Lower lobe of right lung (tissue), 2 donors: ENCODE results near the gene GPD2. TPM values are rescaled to one million over a fixed set of nuclear protein-coding genes. Genes with fewer than 3 reads are reported as not detected.

Source experiments
- ATAC-seq, 2 donors: fragments of 200-7000 bp; cut with Tn5 transposase; one replicate each; pipeline ENCODE4 v1.9.1; 2020 to 2022; ENCODE audit warnings: mild to moderate bottlenecking in 2 of 2, moderate library complexity in 2 of 2
- DNase-seq: peaks from one replicate; pipeline ENCODE4 v3.0.0-alpha.2; 2020
- H3K27ac ChIP-seq: fragments of 200-600 bp; one replicate; pipeline ENCODE4 v1.8.0; 2022
- H3K27me3 ChIP-seq: fragments of 200-600 bp; one replicate; pipeline ENCODE4 v1.8.0; 2022; ENCODE audit warnings: low read depth
- H3K36me3 ChIP-seq: fragments of 200-600 bp; one replicate; pipeline ENCODE4 v1.8.0; 2022; ENCODE audit warnings: mild to moderate bottlenecking
- H3K4me1 ChIP-seq: fragments of 200-600 bp; one replicate; pipeline ENCODE4 v1.8.0; 2022
- H3K4me3 ChIP-seq: fragments of 200-600 bp; one replicate; pipeline ENCODE4 v1.8.0; 2022; ENCODE audit warnings: mild to moderate bottlenecking
- H3K9me3 ChIP-seq: fragments of 200-600 bp; one replicate; pipeline ENCODE4 v1.8.0; 2022
- CTCF ChIP-seq: fragments of 200-600 bp; IDR thresholded peaks from one replicate; pipeline ENCODE4 v1.8.0; 2022; ENCODE audit warnings: antibody characterized with exemption, mild to moderate bottlenecking
- intact Hi-C: fragments of 100-400 bp; cut with DNase I; formaldehyde crosslinking; loops from one replicate; pipeline ENCODE4 v1.11.0; 2022
- total RNA-seq: library from RNA; stranded (reverse); fragmentation: NEBNext Ultra II Directional; extraction: Animal tissue kit (Norgen Biotek cat#: 25700); gene quantifications from one replicate; pipeline ENCODE4 v1.2.1, GENCODE V29; 2021
- donor health status: DM: no; HTN: yes; CAD: no; lungs with severe emphysema.

Gene GPD2
- total RNA-seq, 1 donor from 2014 or later, result 50.4 TPM

GRCh38 chr2:156563994-156564753 lies 128.0 kb downstream of the GPD2 start:
- Histone ChIP-seq H3K27ac (no peak overlapping the region), H3K4me3 (no peak overlapping the region), H3K36me3 (peaks cover 9% of the 10 kb centered on the region), H3K4me1 (no peaks in the 10 kb centered on the region), H3K9me3 (no peaks in the 10 kb centered on the region), H3K27me3 (no peaks in the 10 kb centered on the region)
- no peak for TF ChIP-seq CTCF
- intact Hi-C loops, result no loop called here
- ATAC-seq (no peak), DNase-seq (no peak)

- Histone ChIP-seq H3K9me3 (no peaks in the 10 kb centered on the region), H3K27me3 (no peaks in the 10 kb centered on the region), H3K4me3 (no peak overlapping the region), H3K36me3 (peaks cover 18% of the 10 kb centered on the region), H3K27ac (no peak overlapping the region), H3K4me1 (no peaks in the 10 kb centered on the region)
- TF ChIP-seq CTCF, result no peak
- no peak for DNase-seq
- no peak for ATAC-seq
- intact Hi-C loops, result no loop called here
These were observed 129.0 kb downstream of the GPD2 start for GRCh38 chr2:156565066-156565710.

- H3K4me1 ChIP-seq, result no peaks in the 10 kb centered on the region
- H3K36me3 ChIP-seq, result peaks cover 52% of the 10 kb centered on the region
- no peak overlapping the region for H3K4me3 ChIP-seq
- intact Hi-C loops, result no loop called here
- no peak for DNase-seq
- ATAC-seq, result no peak
- TF ChIP-seq CTCF, result no peak
- H3K9me3 ChIP-seq, result no peaks in the 10 kb centered on the region
- H3K27me3 ChIP-seq, result no peaks in the 10 kb centered on the region
- H3K27ac ChIP-seq, result no peak overlapping the region
These were observed 137.5 kb downstream of the GPD2 start for GRCh38 chr2:156573710-156574109.

- intact Hi-C loops, result no loop called here
- H3K4me3 ChIP-seq, result no peak overlapping the region
- H3K4me1 ChIP-seq, result no peaks in the 10 kb centered on the region
- no peaks in the 10 kb centered on the region for H3K9me3 ChIP-seq
- DNase-seq, result no peak
- H3K36me3 ChIP-seq, result peaks cover 52% of the 10 kb centered on the region
- H3K27me3 ChIP-seq, result no peaks in the 10 kb centered on the region
- H3K27ac ChIP-seq, result no peak overlapping the region
- TF ChIP-seq CTCF, result no peak
- no peak for ATAC-seq
These were observed 137.9 kb downstream of the GPD2 start for GRCh38 chr2:156574112-156574511.

- Histone ChIP-seq H3K4me3 (no peak overlapping the region), H3K27me3 (no peaks in the 10 kb centered on the region), H3K27ac (no peak overlapping the region), H3K9me3 (no peaks in the 10 kb centered on the region), H3K4me1 (no peaks in the 10 kb centered on the region), H3K36me3 (peaks cover 43% of the 10 kb centered on the region)
- no peak for TF ChIP-seq CTCF
- intact Hi-C loops, result no loop called here
- DNase-seq (no peak), ATAC-seq (no peak)
These were observed 139.8 kb downstream of the GPD2 start for GRCh38 chr2:156576005-156576404.
